ENCODE data around the gene KANK4. TPM values are rescaled to one million over a fixed set of nuclear protein-coding genes. Genes with fewer than 3 reads are reported as not detected.
A peak's percentile ranks its signal among the peaks of the same experiment; 100 is the strongest.

Gene KANK4
- total and polyA plus RNA-seq, 2 of the 8 experiments (the other 6 are each of a cell fraction or from before 2014, with no cell fraction given): 0.22 to 0.26 TPM

DNA sequence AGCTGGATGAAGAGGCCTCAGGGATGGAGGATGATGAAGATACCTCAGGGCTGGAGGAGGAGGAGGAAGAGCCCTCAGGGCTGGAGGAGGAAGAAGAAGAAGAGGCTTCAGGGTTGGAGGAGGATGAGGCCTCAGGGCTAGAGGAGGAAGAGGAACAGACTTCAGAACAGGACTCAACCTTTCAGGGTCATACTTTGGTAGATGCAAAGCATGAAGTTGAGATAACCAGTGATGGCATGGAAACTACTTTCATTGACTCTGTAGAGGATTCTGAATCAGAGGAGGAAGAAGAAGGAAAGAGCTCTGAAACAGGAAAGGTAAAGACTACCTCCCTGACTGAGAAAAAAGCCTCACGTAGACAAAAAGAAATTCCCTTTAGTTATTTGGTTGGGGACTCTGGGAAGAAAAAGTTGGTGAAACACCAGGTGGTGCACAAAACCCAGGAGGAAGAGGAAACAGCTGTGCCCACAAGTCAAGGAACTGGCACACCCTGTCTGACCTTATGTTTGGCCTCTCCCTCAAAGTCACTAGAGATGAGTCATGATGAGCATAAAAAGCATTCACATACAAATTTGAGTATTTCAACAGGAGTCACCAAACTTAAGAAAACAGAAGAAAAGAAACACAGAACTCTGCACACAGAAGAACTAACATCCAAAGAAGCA lies 109.2 kb downstream of the KANK4 start:
- DNase-seq (ENCODE audit: low read depth in 1 of 2, low spot score in 2 of 2) (no peak), FAIRE-seq (no peak)
- Histone ChIP-seq H3K23me2 (ENCODE audit: low read depth, low read length) (no peaks in the 10 kb centered on the region), H3K14ac (ENCODE audit: insufficient read length) (no peak overlapping the region), H3K23ac (ENCODE audit: insufficient read length) (peak overlapping the region; percentile 20), H2AK5ac (ENCODE audit: low read depth, low read length) (no peak overlapping the region), H3K27me3 (replicated peaks in 1 of 4; ENCODE audit: control insufficient read depth in 3 of 4, extremely low read depth in 1 of 4, insufficient read depth in 3 of 4, low read length in 3 of 4) (no peaks in the 10 kb centered on the region), H2AFZ (ENCODE audit: low read length) (no peak overlapping the region), H4K20me1 (replicated peaks in 1 of 2; ENCODE audit: control insufficient read depth in 1 of 2, insufficient read depth in 2 of 2, low read length in 2 of 2) (peaks cover 6 to 13% of the 10 kb centered on the region in 2 experiments), H3K9ac (replicated peaks in 1 of 4; ENCODE audit: extremely low read depth in 1 of 4, low read depth in 3 of 4, low read length in 3 of 4) (no peak overlapping the region), H3K4me1 (replicated peaks in 1 of 4; ENCODE audit: control insufficient read depth in 3 of 4, insufficient read depth in 4 of 4, low read length in 3 of 4) (no peaks in the 10 kb centered on the region; a peak in 1 of 7 replicates), H3K9me3 (ENCODE audit: insufficient read depth in 2 of 2, low read depth in 1 of 2, low read length in 1 of 2) (peaks cover 0 to 9% of the 10 kb centered on the region in 2 experiments; a peak in 1 of 4 replicates), H3K79me2 (ENCODE audit: control insufficient read depth in 1 of 2, insufficient read depth in 2 of 2, low read length in 2 of 2) (peaks cover 0 to 45% of the 10 kb centered on the region in 2 experiments; a peak in 2 of 4 replicates), H3K4me2 (ENCODE audit: insufficient read depth in 1 of 2, low read depth in 2 of 2, low read length in 2 of 2) (no peak overlapping the region), H3K4me3 (ENCODE audit: extremely low read depth in 1 of 4, insufficient read depth in 2 of 4, low read depth in 3 of 4, low read length in 4 of 4) (no peak overlapping the region), H2BK15ac (ENCODE audit: low read length) (no peak overlapping the region), H3K79me1 (ENCODE audit: low read depth, low read length) (no peaks in the 10 kb centered on the region), H2BK12ac (ENCODE audit: low read depth, low read length) (no peak overlapping the region), H2BK20ac (ENCODE audit: low read length) (no peak overlapping the region), H3K36me3 (ENCODE audit: control insufficient read depth in 2 of 4, insufficient read depth in 4 of 4, low read length in 3 of 4) (peaks cover 25 to 78% (median 59%) of the 10 kb centered on the region in 4 experiments), H3K4ac (replicated peaks; ENCODE audit: insufficient read length, low read depth, low read length) (no peak overlapping the region), H4K5ac (ENCODE audit: insufficient read length, low read depth, low read length) (no peak overlapping the region), H2BK120ac (replicated peaks; ENCODE audit: low read depth, low read length) (no peak overlapping the region), H3K18ac (ENCODE audit: extremely low read depth, low read length) (no peak overlapping the region), H4K8ac (ENCODE audit: extremely low read depth, insufficient read depth, low read length) (no peak overlapping the region), H4K91ac (replicated peaks; ENCODE audit: insufficient read length, low read length) (no peak overlapping the region), H3K27ac (ENCODE audit: low read depth, low read length) (no peak overlapping the region), H3K56ac (replicated peaks; ENCODE audit: insufficient read length, low read depth, low read length) (no peak overlapping the region), H2BK5ac (ENCODE audit: low read depth, low read length) (no peak overlapping the region)
- WGBS, 2 experiments (ENCODE audit: extremely low coverage in 1 of 2, insufficient coverage in 1 of 2, insufficient read length in 1 of 2, insufficient replicate concordance in 2 of 2, low coverage in 1 of 2, low lambda C conversion rate in 2 of 2, missing lambda C conversion rate in 1 of 2): 92% methylated on average over 1 of the region's 1 CpG; no CpG with 5 or more reads in 1 of the 2 experiments
- CTCF ChIA-PET (ENCODE audit: partially characterized antibody): interaction anchor here (1.0 to 8.4 kb wide), 6 partner anchors 9 to 182 kb away, joined by 3 to 69 read pairs (median 4); no protein-coding TSS in a partner anchor
- TF ChIP-seq CTBP2 (IDR thresholded peaks at IDR 0.05; ENCODE audit: borderline replicate concordance, insufficient read depth, insufficient read length, low read length) (no peak), POLR2A (IDR thresholded peaks at IDR 0.05; ENCODE audit: control extremely low read depth in 1 of 2, low read depth in 2 of 2, low read length in 2 of 2) (peak; percentile 21 to 38), POLR2AphosphoS5 (IDR thresholded peaks at IDR 0.05; ENCODE audit: low read depth, low read length) (peak; percentile 88)
- POLR2A ChIA-PET (ENCODE audit: partially characterized antibody): interaction anchor here (0.8 to 26.8 kb wide), 14 partner anchors 11 to 195 kb away, joined by 3 to 1232 read pairs (median 4); partner anchors contain the start of gene L1TD1

Data from H1 (cell line).